ENCODE data around the gene HAL. TPM values are rescaled to one million over a fixed set of nuclear protein-coding genes. Genes with fewer than 3 reads are reported as not detected.

HAL gene
- total RNA-seq, 1 experiment from 2014 or later = 1.5 TPM

DNA sequence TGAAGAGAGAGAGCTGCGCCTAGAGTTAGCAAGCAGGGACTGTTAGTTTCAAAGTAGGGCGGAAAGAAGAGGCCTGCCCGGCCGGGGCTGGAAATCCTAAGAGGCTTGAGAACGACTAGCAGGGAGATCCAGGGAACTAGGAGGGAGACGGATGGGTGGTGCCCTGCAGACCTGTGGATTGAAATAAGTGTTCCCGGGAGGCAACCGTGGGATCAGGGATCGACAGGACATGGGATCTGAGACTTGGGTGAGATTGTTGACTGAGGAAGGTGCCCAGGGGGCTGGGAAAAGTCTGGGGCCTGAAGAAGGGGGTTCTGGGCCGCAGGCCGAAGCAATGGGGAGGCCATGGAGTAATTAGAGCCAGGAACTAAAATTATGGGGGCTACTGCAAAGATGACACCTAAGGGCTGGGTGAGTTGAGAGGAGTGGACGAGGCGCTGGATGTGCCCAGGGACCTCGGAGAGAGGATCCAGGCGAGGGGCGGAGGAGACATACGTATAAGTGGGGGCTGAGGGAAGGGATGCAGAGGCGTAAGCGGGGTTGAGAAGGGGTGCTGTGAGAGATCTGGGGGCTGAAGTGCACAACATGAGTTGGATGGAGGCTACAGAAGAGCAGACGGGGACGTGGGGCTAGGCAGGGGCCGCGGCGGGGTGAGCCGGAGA, 38.6 kb upstream of the HAL start:
- TF ChIP-seq, protein P1, sequence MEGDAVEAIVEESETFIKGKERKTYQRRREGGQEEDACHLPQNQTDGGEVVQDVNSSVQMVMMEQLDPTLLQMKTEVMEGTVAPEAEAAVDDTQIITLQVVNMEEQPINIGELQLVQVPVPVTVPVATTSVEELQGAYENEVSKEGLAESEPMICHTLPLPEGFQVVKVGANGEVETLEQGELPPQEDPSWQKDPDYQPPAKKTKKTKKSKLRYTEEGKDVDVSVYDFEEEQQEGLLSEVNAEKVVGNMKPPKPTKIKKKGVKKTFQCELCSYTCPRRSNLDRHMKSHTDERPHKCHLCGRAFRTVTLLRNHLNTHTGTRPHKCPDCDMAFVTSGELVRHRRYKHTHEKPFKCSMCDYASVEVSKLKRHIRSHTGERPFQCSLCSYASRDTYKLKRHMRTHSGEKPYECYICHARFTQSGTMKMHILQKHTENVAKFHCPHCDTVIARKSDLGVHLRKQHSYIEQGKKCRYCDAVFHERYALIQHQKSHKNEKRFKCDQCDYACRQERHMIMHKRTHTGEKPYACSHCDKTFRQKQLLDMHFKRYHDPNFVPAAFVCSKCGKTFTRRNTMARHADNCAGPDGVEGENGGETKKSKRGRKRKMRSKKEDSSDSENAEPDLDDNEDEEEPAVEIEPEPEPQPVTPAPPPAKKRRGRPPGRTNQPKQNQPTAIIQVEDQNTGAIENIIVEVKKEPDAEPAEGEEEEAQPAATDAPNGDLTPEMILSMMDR (conservative IDR thresholded peaks at IDR 0.05; ENCODE audit: low read depth, low read length) = no peak
- TF ChIP-seq EZH2 (IDR thresholded peaks at IDR 0.05; ENCODE audit: low read length, unreplicated experiment) = no peak
- no peak for TF ChIP-seq EZH2phosphoT487 (IDR thresholded peaks at IDR 0.05; ENCODE audit: borderline replicate concordance, low read length)
- Histone ChIP-seq H3K36me3 (ENCODE audit: low read depth, low read length) (no peaks in the 10 kb centered on the region), H3K9ac (ENCODE audit: low read length) (peak overlapping the region; percentile 65), H4K20me1 (ENCODE audit: low read length) (no peaks in the 10 kb centered on the region), H3K79me2 (ENCODE audit: low read length) (peaks cover 39% of the 10 kb centered on the region), H2AFZ (ENCODE audit: low read length) (peak overlapping the region; percentile 89), H3F3A (ENCODE audit: low read length, unreplicated experiment) (no peaks in the 10 kb centered on the region), H3K9me2 (replicated peaks; ENCODE audit: low read length) (no peaks in the 10 kb centered on the region), H3K27ac (ENCODE audit: low read length) (0 out of 2 replicates have a peak overlapping the region, but pooled peaks have one; percentile 15), H3K9me3 (ENCODE audit: low read length) (no peaks in the 10 kb centered on the region), H3K4me3 (ENCODE audit: low read length) (peak overlapping the region; percentile 91), H3K4me2 (ENCODE audit: low read length) (peak overlapping the region; percentile 85), H3K27me3 (ENCODE audit: low read length) (no peaks in the 10 kb centered on the region), H3K4me1 (ENCODE audit: insufficient read depth, low read length) (peaks cover 27% of the 10 kb centered on the region)
- BruUV-seq (replicated peaks) = no TSS peak
- CTCF ChIA-PET = no interaction called here
- ATAC-seq = peak; percentile 23
- POLR2A ChIA-PET (ENCODE audit: unreplicated experiment) = no interaction called here
- peak; percentile 41 for DNase-seq
- intact Hi-C loops (cut with micrococcal nuclease) = loop anchor here (1.0 kb wide), 1 partner anchor 13 kb away; no protein-coding TSS in a partner anchor

DNA sequence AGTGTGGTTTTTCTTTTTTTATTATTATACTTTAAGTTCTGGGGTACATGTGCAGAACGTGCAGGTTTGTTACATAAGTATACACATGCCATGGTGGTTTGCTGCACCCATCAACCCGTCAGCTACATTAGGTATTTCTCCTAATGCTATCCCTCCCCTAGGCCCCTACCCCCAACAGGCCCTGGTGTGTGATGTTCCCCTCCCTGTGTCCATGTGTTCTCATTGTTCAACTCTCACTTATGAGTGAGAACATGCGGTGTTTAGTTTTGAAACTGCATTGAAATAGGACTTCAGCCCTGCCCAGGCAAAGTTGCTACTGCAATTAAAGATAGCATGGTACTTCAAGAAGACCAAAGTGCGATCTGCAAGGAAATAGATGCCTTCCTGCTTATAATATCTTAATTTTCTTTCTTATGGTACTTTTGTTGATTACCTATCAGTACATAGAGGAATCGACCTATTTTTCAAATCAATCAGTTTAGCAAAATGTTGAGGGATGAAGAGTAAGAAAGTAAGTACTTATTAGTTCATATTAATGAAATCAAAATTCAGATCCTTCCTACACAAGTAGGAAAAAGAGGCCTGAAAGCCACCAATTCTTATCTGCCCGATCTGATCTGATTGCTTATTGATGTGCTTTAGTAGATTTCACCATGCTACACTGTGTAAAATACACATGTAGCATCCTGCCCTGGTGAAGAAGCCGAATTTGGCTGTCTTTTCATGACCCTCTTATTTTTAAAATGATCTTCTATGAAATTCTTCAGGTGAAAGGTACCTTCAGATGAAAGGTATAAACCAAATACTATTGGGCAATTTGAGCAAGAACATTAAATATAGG, 37.6 kb upstream of the HAL start:
- BruUV-seq (replicated peaks) = no TSS peak
- Histone ChIP-seq H3K9me3 (ENCODE audit: low read length) (no peaks in the 10 kb centered on the region), H3K4me3 (ENCODE audit: low read length) (peak overlapping the region; percentile 91), H3K27ac (ENCODE audit: low read length) (no peak overlapping the region), H3K27me3 (ENCODE audit: low read length) (no peaks in the 10 kb centered on the region), H3K4me1 (ENCODE audit: insufficient read depth, low read length) (peaks cover 27% of the 10 kb centered on the region), H4K20me1 (ENCODE audit: low read length) (no peaks in the 10 kb centered on the region), H3K36me3 (ENCODE audit: low read depth, low read length) (no peaks in the 10 kb centered on the region), H3K9ac (ENCODE audit: low read length) (peak overlapping the region; percentile 65; the same call in 1 of the 2 replicates), H3K4me2 (ENCODE audit: low read length) (peak overlapping the region; percentile 85), H3F3A (ENCODE audit: low read length, unreplicated experiment) (no peaks in the 10 kb centered on the region), H3K9me2 (replicated peaks; ENCODE audit: low read length) (no peaks in the 10 kb centered on the region), H3K79me2 (ENCODE audit: low read length) (peaks cover 39% of the 10 kb centered on the region), H2AFZ (ENCODE audit: low read length) (peak overlapping the region; percentile 89; the same call in 1 of the 2 replicates)
- TF ChIP-seq EZH2phosphoT487 (IDR thresholded peaks at IDR 0.05; ENCODE audit: borderline replicate concordance, low read length) (no peak), EZH2 (IDR thresholded peaks at IDR 0.05; ENCODE audit: low read length, unreplicated experiment) (no peak)
- TF ChIP-seq, protein P1 (conservative IDR thresholded peaks at IDR 0.05; ENCODE audit: low read depth, low read length) = no peak
- ATAC-seq (no peak), DNase-seq (no peak)
- ChIA-PET POLR2A (ENCODE audit: unreplicated experiment) (no interaction called here), CTCF (no interaction called here)
- intact Hi-C loops (cut with micrococcal nuclease) = no loop called here

All from PC-3 (cell line).